GM18907 (cell line): Measurements from ENCODE around the gene SNX5.

Source experiments
- ATAC-seq: cut with Tn5 transposase; IDR thresholded peaks from one replicate; pipeline ENCODE4 v1.9.1; 2021; ENCODE audit warnings: mild to moderate bottlenecking, moderate library complexity; ENCODE audit not compliant: unreplicated experiment

The SNX5 gene

GRCh38 chr20:17968366-17969277 lies at the start of gene SNX5, which contains the start of gene MGME1:
SNX5 (minus strand) TSS chr20:17968794; CDS start chr20:17968425, 369 bp downstream.
MGME1 (plus strand) TSS chr20:17969018; CDS start chr20:17969860, 842 bp downstream.
- peak; percentile 82 for ATAC-seq

GRCh38 chr20:18018100-18018499 lies 49.5 kb upstream of the SNX5 start:
- no peak for ATAC-seq

DNA sequence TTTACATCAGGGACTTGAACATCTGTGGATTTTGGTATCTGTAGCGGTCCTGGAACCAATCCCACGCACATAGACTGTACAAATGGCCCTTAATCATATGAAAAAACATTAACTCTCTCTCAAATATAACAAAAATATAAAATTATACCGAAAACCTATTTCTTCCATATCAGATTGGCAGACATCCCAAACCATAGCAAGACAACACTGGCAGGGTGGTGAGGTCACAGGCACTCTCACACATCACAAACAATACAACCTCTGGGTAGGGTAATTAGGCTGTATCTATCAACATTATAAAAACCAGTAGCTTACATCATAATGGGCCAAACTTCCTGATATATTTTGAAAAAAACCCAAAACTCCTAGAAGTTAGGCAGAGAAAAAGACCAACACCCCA lies 48.2 kb upstream of the SNX5 start:
- ATAC-seq: no peak

DNA sequence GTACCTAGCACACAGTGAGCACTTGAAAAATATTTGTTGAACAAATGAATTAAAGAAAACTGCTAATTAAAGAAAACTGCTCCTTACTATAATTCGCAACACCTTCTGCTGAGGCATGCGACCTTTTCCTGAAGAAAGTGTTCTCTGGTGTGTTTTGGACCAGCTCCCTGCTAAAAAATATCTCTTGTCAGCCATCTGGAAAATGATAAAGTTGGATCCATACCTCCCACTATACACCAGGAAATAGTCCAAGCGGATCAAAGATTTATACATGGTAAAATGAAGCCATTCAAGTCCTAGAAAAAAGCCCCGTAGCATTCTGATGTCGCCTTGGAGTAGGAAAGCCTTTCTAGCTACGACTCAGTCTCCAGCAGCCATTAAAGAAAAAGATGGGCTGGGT lies 45.8 kb upstream of the SNX5 start:
- ATAC-seq: no peak

- no peak for ATAC-seq
Measured at GRCh38 chr20:18012901-18013300, 44.3 kb upstream of the SNX5 start.

GRCh38 chr20:18011951-18012645 lies 43.5 kb upstream of the SNX5 start:
- no peak for ATAC-seq

DNA sequence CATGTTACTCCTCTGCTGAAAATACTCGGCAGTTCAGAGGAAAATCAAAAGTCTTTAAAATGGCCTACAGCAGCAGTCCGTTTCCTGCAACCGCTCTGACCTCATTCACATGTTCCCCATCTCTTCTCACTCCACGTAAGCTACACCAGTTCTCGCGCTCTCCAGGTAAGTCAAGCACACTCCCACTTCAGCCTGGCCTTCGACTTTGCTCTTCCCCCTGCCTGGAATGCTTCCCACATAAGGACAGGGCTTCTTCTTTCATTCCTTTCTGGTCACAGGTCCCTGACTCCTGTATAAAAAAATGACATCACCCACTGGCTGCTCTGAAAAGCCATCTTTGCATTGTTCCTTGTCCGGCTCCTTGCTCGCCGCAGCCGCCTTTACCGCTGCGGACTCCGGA lies 42.9 kb upstream of the SNX5 start:
- no peak for ATAC-seq

DNA sequence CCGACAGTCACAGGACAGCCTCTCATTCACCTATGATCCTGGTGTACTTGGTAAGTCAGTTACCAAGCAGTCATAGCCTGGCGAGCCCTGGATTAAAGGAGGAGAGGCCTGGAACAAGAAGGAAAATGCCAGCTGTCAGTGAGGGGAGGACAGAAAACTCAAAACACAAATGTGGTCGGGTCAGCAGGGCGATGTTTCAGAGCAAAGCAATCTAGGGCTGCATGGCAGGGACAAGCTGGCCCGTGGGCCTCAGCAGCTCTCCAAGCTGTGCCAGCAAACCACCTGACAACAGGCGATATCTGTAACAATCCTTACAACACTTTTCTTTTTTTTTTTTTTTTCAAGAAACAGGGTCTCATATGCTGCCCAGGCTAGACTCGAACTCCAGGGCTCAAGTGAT lies 40.5 kb upstream of the SNX5 start:
- ATAC-seq: no peak

- ATAC-seq: no peak
Measured at GRCh38 chr20:18007534-18008292, 39.1 kb upstream of the SNX5 start.

GRCh38 chr20:18006684-18007083 lies 38.1 kb upstream of the SNX5 start:
- no peak for ATAC-seq

DNA sequence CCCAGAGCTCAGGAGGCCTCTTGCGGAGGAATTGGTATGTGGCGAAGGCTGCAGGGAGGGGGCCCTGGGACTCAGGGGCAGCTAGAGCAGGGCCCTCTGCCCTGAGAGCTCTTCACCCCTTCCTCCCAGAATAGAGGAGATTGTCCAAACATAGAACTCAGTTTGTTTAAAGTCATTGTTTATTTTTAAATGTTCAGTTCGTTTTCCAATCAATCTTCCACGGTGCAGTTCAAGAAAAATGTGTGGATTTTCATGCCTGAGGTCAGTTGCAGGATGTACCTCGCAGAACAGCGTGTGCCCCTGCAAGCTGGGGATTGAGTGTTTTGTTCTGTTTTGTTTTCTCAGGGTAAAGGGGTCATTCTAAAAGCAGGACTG lies 37.4 kb upstream of the SNX5 start:
- no peak for ATAC-seq

- ATAC-seq: peak; percentile 93
Measured at GRCh38 chr20:18005170-18005989, 36.8 kb upstream of the SNX5 start.

- no peak for ATAC-seq
Measured at GRCh38 chr20:18004384-18005031, 35.9 kb upstream of the SNX5 start.

GRCh38 chr20:18003897-18004296 lies 35.3 kb upstream of the SNX5 start:
- ATAC-seq: peak; percentile 45

GRCh38 chr20:18001131-18001921 lies 32.7 kb upstream of the SNX5 start:
- no peak for ATAC-seq

- no peak for ATAC-seq
Measured at GRCh38 chr20:17999566-17999965, 31.0 kb upstream of the SNX5 start.

- ATAC-seq: no peak
Measured at GRCh38 chr20:17998446-17998845, 29.9 kb upstream of the SNX5 start.

GRCh38 chr20:17995967-17996819 lies 27.6 kb upstream of the SNX5 start:
- ATAC-seq: peak; percentile 45
